ENCODE results near the gene DGKQ.

The DGKQ gene

GRCh38 chr4:968621-969394 lies 4.6 kb downstream of the DGKQ start:
- TF ChIP-seq BACH2 (CRISPR knock-in tag; IDR thresholded peaks at IDR 0.05; ENCODE audit: borderline replicate concordance) (no peak), CSDC2 (CRISPR knock-in tag; IDR thresholded peaks at IDR 0.05) (no peak), ESRRG (CRISPR knock-in tag; IDR thresholded peaks at IDR 0.05) (no peak), ARNTL (CRISPR knock-in tag; IDR thresholded peaks at IDR 0.05; ENCODE audit: borderline replicate concordance, low read depth) (no peak), TOX (CRISPR knock-in tag; IDR thresholded peaks at IDR 0.05; ENCODE audit: borderline replicate concordance) (no peak), ZNF565 (CRISPR knock-in tag; conservative IDR thresholded peaks at IDR 0.05; ENCODE audit: low read depth) (no peak), PPARA (CRISPR knock-in tag; IDR thresholded peaks at IDR 0.05; ENCODE audit: borderline replicate concordance) (no peak), POU6F1 (CRISPR knock-in tag; IDR thresholded peaks at IDR 0.05; ENCODE audit: borderline replicate concordance, low read depth) (no peak), ISL1 (CRISPR knock-in tag; IDR thresholded peaks at IDR 0.05) (no peak), TCF4 (CRISPR knock-in tag; IDR thresholded peaks at IDR 0.05; ENCODE audit: borderline replicate concordance) (no peak), RARB (CRISPR knock-in tag; IDR thresholded peaks at IDR 0.05) (no peak)
- no peak for ATAC-seq

DNA sequence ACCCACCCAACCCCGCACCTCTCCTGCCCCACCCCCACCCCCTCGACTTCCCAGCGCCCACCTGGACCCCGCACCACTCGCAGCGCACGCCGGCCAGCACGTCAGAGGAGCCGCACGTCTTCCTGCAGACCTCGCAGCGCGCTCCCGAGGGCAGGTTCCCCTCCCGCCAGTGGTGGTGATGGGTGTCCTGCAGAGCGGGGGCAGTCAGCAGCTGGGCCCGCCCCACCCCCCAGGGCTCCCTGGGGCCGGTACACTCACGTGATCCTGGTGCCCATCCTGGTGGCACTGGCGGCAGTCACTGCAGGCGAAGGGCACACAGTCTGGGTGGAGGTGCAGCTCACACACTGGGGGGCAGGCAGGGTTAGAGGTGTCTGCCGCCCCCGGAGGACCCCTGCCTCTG lies 5.1 kb downstream of the DGKQ start:
- ATAC-seq = no peak
- TF ChIP-seq, protein P1, sequence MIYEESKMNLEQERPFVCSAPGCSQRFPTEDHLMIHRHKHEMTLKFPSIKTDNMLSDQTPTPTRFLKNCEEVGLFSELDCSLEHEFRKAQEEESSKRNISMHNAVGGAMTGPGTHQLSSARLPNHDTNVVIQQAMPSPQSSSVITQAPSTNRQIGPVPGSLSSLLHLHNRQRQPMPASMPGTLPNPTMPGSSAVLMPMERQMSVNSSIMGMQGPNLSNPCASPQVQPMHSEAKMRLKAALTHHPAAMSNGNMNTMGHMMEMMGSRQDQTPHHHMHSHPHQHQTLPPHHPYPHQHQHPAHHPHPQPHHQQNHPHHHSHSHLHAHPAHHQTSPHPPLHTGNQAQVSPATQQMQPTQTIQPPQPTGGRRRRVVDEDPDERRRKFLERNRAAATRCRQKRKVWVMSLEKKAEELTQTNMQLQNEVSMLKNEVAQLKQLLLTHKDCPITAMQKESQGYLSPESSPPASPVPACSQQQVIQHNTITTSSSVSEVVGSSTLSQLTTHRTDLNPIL (CRISPR knock-in tag; IDR thresholded peaks at IDR 0.05; ENCODE audit: low read depth) = no peak
- TF ChIP-seq TCF4 (CRISPR knock-in tag; IDR thresholded peaks at IDR 0.05; ENCODE audit: borderline replicate concordance) = no peak
- TF ChIP-seq ZNF8 (CRISPR knock-in tag; IDR thresholded peaks at IDR 0.05) = no peak
- TF ChIP-seq POU6F1 (CRISPR knock-in tag; IDR thresholded peaks at IDR 0.05; ENCODE audit: borderline replicate concordance, low read depth) = no peak
- TF ChIP-seq PATZ1 (CRISPR knock-in tag; IDR thresholded peaks at IDR 0.05; ENCODE audit: borderline replicate concordance) = no peak
- no peak for TF ChIP-seq PPARA (CRISPR knock-in tag; IDR thresholded peaks at IDR 0.05; ENCODE audit: borderline replicate concordance)
- no peak for TF ChIP-seq ISL1 (CRISPR knock-in tag; IDR thresholded peaks at IDR 0.05)
- TF ChIP-seq ARNTL (CRISPR knock-in tag; IDR thresholded peaks at IDR 0.05; ENCODE audit: borderline replicate concordance, low read depth) = no peak
- no peak for TF ChIP-seq TSHZ2 (CRISPR knock-in tag; IDR thresholded peaks at IDR 0.05)
- TF ChIP-seq ZFP30 (CRISPR knock-in tag; IDR thresholded peaks at IDR 0.05) = no peak

DNA sequence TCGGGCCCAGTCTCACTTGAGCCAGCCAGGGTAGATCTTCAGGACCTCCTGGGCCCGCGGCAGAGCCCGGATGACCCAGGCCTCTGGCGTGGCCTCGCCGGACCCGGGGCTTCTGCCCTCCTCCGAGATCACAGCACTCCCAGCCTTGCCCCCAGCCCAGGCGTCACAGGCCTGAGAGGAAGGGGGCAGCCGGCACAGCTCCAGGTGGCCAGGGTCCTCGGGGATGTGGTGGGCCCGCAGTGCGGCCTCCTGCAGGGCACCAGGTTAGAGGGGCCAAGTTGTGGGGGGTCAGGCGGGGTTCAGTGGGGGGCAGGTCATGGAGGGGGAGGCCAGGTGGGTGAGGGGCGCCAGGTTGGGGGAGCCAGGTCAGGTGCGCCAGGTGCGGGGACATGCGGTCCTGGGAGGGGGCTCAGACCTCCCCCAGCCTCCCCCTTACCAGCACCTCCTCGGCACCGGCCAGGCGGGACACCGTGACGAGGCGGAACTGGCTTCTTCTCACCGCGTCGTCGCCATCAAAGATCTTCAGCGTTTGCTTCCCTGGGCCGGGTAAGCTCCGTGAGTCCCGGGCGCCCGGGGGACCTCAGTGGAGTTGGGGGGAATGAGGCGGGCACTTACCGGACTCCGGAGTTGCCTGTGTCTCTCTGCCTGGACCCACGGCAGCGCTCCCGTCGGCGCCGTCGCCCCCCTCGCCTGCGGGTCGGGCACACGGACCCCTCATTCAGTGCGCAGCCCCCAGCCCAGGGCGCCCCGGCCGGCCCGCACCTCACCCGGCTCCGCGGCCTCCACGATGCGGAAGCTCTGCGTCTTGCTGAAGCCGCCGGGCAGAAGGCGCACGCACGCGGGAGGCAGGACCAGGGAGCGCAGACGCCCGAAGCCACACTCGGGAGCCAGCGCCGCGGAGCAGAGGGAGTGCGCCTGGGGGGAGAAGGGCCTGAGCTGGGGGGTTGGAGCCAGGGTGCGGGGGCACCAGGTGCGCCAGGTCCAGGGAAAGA lies 6.0 kb downstream of the DGKQ start:
- TF ChIP-seq ZFP3 (CRISPR knock-in tag; IDR thresholded peaks at IDR 0.05) (no peak), ZFP30 (CRISPR knock-in tag; IDR thresholded peaks at IDR 0.05) (no peak), RARB (CRISPR knock-in tag; IDR thresholded peaks at IDR 0.05) (no peak), PATZ1 (CRISPR knock-in tag; IDR thresholded peaks at IDR 0.05; ENCODE audit: borderline replicate concordance) (no peak), GLIS3 (CRISPR knock-in tag; IDR thresholded peaks at IDR 0.05) (no peak)
- TF ChIP-seq, protein P2, sequence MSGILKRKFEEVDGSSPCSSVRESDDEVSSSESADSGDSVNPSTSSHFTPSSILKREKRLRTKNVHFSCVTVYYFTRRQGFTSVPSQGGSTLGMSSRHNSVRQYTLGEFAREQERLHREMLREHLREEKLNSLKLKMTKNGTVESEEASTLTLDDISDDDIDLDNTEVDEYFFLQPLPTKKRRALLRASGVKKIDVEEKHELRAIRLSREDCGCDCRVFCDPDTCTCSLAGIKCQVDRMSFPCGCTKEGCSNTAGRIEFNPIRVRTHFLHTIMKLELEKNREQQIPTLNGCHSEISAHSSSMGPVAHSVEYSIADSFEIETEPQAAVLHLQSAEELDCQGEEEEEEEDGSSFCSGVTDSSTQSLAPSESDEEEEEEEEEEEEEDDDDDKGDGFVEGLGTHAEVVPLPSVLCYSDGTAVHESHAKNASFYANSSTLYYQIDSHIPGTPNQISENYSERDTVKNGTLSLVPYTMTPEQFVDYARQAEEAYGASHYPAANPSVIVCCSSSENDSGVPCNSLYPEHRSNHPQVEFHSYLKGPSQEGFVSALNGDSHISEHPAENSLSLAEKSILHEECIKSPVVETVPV (CRISPR knock-in tag; IDR thresholded peaks at IDR 0.05) = no peak
- ATAC-seq = no peak
